GM12872 (cell line): Measurements from ENCODE around the gene CAPRIN1.

Source experiments
- TF ChIP-seq, protein P1 (sequence below): IDR thresholded peaks from 3 replicates; pipeline ENCODE4 v1.5.1; 2011; ENCODE audit warnings: low read depth, mild to moderate bottlenecking, low read length, moderate library complexity; ENCODE audit not compliant: insufficient read depth

CAPRIN1 gene

DNA sequence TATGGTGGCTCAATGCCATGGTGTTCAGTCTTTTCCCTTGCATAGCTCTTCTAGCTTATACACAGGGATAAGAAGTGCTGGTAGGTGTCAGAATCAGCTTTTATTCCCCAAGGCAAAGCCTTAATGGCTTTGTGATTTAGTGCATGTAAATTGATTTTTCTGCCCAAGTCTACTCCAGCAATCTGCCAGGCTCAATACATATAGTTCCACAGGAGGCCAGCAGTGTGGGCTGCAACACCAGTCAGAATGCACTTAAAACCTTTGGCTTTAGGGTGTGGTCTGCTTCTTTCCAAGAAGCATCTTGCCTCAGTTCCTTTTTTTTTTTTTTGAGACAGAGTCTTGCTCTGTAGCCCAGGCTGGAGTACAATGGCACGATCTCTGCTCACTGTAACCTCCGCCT is 14.5 kb upstream of the CAPRIN1 start:
- TF ChIP-seq, protein P1, sequence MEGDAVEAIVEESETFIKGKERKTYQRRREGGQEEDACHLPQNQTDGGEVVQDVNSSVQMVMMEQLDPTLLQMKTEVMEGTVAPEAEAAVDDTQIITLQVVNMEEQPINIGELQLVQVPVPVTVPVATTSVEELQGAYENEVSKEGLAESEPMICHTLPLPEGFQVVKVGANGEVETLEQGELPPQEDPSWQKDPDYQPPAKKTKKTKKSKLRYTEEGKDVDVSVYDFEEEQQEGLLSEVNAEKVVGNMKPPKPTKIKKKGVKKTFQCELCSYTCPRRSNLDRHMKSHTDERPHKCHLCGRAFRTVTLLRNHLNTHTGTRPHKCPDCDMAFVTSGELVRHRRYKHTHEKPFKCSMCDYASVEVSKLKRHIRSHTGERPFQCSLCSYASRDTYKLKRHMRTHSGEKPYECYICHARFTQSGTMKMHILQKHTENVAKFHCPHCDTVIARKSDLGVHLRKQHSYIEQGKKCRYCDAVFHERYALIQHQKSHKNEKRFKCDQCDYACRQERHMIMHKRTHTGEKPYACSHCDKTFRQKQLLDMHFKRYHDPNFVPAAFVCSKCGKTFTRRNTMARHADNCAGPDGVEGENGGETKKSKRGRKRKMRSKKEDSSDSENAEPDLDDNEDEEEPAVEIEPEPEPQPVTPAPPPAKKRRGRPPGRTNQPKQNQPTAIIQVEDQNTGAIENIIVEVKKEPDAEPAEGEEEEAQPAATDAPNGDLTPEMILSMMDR, result no peak

DNA sequence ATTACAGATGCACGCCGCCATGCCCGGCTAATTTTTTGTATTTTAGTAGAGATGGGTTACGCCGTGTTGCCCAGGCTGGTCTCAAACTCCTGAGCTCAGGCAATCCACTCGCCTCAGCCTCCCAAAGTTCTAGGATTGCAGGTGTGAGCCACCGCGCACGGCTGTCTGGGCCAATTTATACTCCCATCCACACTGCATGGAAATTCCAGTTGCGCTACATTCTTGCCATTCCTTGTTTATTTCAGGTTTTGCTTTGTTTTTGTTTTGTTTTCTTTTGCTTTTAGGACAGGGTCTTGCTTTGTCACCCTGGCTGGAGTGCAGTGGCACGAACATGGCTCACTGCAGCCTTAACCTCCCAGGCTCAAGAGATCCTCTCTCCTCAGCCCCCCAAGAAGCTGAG is 11.0 kb upstream of the CAPRIN1 start:
- TF ChIP-seq, protein P1, result no peak

DNA sequence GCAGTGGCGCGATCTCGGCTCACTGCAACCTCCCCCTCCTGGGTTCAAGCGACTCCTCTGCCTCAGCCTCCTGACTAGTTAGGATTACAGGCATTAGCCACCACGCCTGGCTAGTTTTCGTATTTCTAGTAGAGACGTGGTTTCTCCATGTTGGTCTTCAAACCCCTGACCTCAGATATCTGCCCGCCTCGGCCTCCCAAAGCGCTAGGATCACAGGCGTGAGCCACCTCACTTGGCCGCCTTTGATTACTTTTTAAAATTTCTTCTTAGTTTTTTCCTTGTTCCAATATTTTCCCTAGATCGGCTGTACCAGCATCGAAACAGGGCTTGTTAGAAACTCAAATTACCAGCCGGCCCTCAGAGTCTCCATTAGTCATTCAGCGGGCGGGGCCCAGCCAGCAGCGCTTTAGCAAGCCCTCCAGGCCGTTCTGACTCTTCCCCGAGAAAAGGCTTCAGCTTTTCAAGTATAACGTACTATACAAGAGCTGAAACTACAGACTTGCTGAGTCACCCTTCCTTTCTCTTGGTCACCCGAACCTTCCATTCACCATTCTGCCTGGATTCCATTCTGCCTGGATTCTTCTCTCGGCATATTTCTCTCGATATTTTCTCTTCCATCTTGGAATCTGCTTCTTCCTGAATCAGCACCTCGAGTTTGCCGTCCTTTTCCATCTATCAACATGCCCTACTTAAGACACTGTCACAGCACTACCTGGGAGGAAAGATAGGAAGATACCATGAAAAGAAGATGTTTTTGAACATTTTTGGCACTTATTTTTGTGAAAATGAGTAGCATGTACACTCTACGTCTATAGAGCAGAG is 6.7 kb upstream of the CAPRIN1 start:
- TF ChIP-seq, protein P1, result no peak

DNA sequence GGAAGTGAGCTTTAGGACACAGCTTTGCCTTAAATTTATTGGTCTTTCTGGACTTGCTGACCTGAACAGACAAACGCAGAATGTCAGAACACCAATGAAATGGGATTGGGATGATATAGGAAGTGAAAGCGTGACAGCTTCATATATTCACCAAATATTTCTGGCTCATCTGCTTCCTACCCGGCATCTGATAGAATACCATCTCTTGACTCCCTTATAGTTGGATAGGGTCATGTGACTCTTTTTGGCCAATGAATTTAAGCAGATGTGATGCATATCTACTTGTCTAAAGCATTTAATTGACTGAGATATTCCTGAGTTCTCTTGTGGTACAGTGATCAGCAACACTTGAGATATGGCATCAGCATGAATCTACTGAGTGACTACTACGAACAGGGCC is 2.5 kb upstream of the CAPRIN1 start:
- TF ChIP-seq, protein P1, result no peak

DNA sequence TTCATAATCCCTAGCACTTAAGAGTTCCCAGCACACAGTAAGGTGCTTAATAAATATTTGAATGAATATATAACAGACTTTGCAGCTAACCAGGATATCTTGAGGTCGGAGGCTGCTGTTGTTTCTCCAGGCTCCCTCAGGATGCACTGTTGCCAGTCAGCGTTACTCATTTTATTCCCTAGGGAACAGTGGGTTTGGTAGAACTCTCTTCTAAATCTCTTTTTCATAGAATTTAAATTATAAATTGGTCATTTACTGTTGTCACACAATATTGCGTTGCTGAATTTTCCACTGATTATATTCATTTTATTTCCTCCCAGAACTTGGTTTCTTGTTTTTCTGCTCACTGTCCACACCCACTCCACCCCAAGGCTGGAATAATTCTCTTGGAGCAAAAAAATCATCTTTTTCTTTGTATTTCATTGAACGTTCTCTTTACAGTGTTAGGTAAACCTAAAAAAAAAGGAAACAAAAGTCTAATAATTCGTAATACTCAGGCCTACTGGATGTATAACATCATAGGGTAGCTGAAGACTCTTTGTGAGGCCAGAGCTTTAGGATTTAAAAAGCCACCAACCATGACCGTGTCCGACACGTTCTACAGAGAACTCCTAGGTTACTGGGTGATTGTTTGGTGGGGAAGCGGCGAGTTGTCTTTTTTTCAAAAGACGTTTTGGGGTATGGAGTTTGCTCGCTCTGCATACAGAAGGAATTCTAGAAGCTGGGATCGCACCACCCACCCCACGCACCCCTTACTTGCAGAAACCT is 766 bp upstream of the CAPRIN1 start:
- TF ChIP-seq, protein P1, result no peak

DNA sequence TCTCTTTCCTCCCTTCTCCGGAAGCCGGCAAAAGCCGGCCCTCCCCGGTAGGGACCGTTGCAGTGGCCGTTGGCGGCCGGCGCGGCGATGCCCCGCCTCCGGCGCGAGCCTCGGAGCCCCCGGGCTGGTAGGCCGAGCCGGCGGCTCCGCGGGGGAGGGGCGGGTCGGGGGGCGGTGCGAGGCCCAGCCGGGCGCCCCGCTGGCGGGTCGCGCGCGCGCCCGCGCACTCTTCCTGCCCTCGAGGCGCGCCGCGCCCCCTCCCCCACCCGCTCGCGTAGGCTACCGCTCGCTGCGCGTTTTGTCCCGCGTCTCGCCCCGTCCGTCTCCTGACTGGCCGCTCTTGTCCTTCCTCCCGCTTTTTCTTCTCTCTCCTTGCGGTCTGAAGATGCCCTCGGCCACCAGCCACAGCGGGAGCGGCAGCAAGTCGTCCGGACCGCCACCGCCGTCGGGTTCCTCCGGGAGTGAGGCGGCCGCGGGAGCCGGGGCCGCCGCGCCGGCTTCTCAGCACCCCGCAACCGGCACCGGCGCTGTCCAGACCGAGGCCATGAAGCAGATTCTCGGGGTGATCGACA is 591 bp downstream of the CAPRIN1 start:
- TF ChIP-seq, protein P1, result no peak

DNA sequence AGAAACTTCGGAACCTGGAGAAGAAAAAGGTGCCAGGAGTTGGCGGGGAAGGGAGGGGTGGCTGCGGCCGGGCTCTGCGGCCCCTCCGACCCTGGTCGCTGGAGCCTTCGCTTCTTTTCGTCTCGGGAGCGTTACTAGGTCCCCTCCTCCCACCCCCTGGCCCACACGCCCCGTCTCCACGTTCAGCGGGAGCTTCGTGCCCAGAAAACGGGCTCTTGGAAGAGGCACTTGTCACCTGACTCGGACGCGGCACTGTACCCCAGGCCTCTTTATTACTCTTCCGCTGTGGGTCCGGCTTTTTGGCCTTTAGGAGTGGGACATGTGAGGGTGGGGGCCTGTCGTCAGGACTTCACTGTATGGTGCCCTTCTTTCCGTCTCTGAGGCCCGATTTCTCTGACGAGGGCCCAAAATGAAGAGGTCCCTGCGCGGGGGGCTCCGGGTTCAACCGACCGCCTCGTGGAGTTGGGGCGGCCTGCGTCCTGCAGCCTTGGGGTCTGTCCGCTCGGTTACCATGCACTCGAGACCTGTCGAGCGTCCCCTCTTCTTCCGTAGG is 1.2 kb downstream of the CAPRIN1 start:
- TF ChIP-seq, protein P1, result no peak
